Measurements from ENCODE around the gene NOD2.
A peak's percentile ranks its signal among the peaks of the same experiment; 100 is the strongest.

Gene NOD2

GRCh38 chr16:50718061-50718760 lies 24.8 kb downstream of the NOD2 start:
- no peak for DNase-seq

- DNase-seq = no peak
These were observed 25.5 kb downstream of the NOD2 start for GRCh38 chr16:50718761-50719400.

GRCh38 chr16:50719401-50720337 lies 26.3 kb downstream of the NOD2 start:
- peak in 1 of 4 experiments; percentile 12 for DNase-seq

- DNase-seq = no peak
These were observed 28.4 kb downstream of the NOD2 start for GRCh38 chr16:50721549-50722404.

- DNase-seq = no peak
These were observed 29.0 kb downstream of the NOD2 start for GRCh38 chr16:50722405-50722737.

- no peak for DNase-seq
These were observed 29.6 kb downstream of the NOD2 start for GRCh38 chr16:50722960-50723359.

GRCh38 chr16:50724306-50724705 lies 30.9 kb downstream of the NOD2 start:
- DNase-seq = no peak

GRCh38 chr16:50731130-50731988 lies 38.0 kb downstream of the NOD2 start:
- DNase-seq = peak in 1 of 4 experiments; percentile 11

- no peak for DNase-seq
These were observed 38.8 kb downstream of the NOD2 start for GRCh38 chr16:50731989-50732832.

- no peak for DNase-seq
These were observed 40.1 kb downstream of the NOD2 start for GRCh38 chr16:50733468-50733867.

GRCh38 chr16:50735629-50736122 lies 42.3 kb downstream of the NOD2 start:
- DNase-seq = no peak

GRCh38 chr16:50736448-50736847 lies 43.0 kb downstream of the NOD2 start:
- no peak for DNase-seq

- DNase-seq = no peak
These were observed 44.1 kb downstream of the NOD2 start for GRCh38 chr16:50737420-50737959.

- no peak for DNase-seq
These were observed 45.6 kb downstream of the NOD2 start for GRCh38 chr16:50739031-50739430.

- no peak for DNase-seq
These were observed 47.3 kb downstream of the NOD2 start for GRCh38 chr16:50740736-50741135.

- no peak for DNase-seq
These were observed 47.9 kb downstream of the NOD2 start for GRCh38 chr16:50741225-50741780.

GRCh38 chr16:50741781-50742575 lies 48.6 kb downstream of the NOD2 start, which contains the start of gene CYLD:
Gene CYLD (plus strand): TSS chr16:50742086. CDS start chr16:50749699, 7,613 bp downstream.
- peak; percentile 96 to 99 (median 98) for DNase-seq

- DNase-seq = peak in 1 of 4 experiments; percentile 36
These were observed 49.3 kb downstream of the NOD2 start for GRCh38 chr16:50742576-50743200.

Measured in activated naive CD4-positive, alpha-beta T cell (primary cell).